ENCODE data around the gene MYO1D.

The MYO1D gene

DNA sequence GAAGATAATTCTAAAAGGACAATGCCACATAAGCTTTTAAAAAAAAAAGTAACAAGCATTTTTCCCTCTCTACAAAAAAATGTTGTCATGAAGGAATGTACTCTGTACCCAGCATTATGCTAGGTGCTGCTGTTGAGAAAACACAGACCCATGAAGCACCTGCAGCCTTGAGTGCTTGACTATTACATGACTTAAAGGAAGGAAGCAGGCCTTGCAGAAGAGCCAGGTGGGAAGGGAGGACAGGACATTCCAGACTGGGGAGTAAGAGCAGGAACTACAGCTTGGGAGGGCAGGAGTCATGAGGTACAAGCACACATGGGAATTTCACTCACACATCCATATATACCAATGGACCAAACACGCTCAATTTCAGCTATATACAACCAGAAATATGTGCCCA, 3.8 kb downstream of the MYO1D start:
- no peak for TF ChIP-seq ESRRG (CRISPR knock-in tag; IDR thresholded peaks at IDR 0.05)
- TF ChIP-seq ISL1 (CRISPR knock-in tag; IDR thresholded peaks at IDR 0.05) = no peak
- no peak for TF ChIP-seq RARB (CRISPR knock-in tag; IDR thresholded peaks at IDR 0.05)
- no peak for TF ChIP-seq ARNTL (CRISPR knock-in tag; IDR thresholded peaks at IDR 0.05; ENCODE audit: borderline replicate concordance, low read depth)
- TF ChIP-seq, protein P1, sequence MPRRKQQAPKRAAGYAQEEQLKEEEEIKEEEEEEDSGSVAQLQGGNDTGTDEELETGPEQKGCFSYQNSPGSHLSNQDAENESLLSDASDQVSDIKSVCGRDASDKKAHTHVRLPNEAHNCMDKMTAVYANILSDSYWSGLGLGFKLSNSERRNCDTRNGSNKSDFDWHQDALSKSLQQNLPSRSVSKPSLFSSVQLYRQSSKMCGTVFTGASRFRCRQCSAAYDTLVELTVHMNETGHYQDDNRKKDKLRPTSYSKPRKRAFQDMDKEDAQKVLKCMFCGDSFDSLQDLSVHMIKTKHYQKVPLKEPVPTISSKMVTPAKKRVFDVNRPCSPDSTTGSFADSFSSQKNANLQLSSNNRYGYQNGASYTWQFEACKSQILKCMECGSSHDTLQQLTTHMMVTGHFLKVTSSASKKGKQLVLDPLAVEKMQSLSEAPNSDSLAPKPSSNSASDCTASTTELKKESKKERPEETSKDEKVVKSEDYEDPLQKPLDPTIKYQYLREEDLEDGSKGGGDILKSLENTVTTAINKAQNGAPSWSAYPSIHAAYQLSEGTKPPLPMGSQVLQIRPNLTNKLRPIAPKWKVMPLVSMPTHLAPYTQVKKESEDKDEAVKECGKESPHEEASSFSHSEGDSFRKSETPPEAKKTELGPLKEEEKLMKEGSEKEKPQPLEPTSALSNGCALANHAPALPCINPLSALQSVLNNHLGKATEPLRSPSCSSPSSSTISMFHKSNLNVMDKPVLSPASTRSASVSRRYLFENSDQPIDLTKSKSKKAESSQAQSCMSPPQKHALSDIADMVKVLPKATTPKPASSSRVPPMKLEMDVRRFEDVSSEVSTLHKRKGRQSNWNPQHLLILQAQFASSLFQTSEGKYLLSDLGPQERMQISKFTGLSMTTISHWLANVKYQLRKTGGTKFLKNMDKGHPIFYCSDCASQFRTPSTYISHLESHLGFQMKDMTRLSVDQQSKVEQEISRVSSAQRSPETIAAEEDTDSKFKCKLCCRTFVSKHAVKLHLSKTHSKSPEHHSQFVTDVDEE (CRISPR knock-in tag; IDR thresholded peaks at IDR 0.05) = no peak
- TF ChIP-seq, protein P2, sequence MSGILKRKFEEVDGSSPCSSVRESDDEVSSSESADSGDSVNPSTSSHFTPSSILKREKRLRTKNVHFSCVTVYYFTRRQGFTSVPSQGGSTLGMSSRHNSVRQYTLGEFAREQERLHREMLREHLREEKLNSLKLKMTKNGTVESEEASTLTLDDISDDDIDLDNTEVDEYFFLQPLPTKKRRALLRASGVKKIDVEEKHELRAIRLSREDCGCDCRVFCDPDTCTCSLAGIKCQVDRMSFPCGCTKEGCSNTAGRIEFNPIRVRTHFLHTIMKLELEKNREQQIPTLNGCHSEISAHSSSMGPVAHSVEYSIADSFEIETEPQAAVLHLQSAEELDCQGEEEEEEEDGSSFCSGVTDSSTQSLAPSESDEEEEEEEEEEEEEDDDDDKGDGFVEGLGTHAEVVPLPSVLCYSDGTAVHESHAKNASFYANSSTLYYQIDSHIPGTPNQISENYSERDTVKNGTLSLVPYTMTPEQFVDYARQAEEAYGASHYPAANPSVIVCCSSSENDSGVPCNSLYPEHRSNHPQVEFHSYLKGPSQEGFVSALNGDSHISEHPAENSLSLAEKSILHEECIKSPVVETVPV (CRISPR knock-in tag; IDR thresholded peaks at IDR 0.05) = no peak
- TF ChIP-seq ZC3H10 (CRISPR knock-in tag; IDR thresholded peaks at IDR 0.05) = no peak
- TF ChIP-seq ZNF8 (CRISPR knock-in tag; IDR thresholded peaks at IDR 0.05) = no peak
- TF ChIP-seq TOX (CRISPR knock-in tag; IDR thresholded peaks at IDR 0.05; ENCODE audit: borderline replicate concordance) = no peak
- TF ChIP-seq ZFP30 (CRISPR knock-in tag; IDR thresholded peaks at IDR 0.05) = no peak
- no peak for TF ChIP-seq ZNF70 (CRISPR knock-in tag; IDR thresholded peaks at IDR 0.05)
- TF ChIP-seq OSR1 (CRISPR knock-in tag; IDR thresholded peaks at IDR 0.05) = no peak
- no peak for TF ChIP-seq ZNF565 (CRISPR knock-in tag; conservative IDR thresholded peaks at IDR 0.05; ENCODE audit: low read depth)
- TF ChIP-seq, protein P3, sequence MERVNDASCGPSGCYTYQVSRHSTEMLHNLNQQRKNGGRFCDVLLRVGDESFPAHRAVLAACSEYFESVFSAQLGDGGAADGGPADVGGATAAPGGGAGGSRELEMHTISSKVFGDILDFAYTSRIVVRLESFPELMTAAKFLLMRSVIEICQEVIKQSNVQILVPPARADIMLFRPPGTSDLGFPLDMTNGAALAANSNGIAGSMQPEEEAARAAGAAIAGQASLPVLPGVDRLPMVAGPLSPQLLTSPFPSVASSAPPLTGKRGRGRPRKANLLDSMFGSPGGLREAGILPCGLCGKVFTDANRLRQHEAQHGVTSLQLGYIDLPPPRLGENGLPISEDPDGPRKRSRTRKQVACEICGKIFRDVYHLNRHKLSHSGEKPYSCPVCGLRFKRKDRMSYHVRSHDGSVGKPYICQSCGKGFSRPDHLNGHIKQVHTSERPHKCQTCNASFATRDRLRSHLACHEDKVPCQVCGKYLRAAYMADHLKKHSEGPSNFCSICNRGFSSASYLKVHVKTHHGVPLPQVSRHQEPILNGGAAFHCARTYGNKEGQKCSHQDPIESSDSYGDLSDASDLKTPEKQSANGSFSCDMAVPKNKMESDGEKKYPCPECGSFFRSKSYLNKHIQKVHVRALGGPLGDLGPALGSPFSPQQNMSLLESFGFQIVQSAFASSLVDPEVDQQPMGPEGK (CRISPR knock-in tag; IDR thresholded peaks at IDR 0.05; ENCODE audit: borderline replicate concordance) = no peak
- TF ChIP-seq, protein P4, sequence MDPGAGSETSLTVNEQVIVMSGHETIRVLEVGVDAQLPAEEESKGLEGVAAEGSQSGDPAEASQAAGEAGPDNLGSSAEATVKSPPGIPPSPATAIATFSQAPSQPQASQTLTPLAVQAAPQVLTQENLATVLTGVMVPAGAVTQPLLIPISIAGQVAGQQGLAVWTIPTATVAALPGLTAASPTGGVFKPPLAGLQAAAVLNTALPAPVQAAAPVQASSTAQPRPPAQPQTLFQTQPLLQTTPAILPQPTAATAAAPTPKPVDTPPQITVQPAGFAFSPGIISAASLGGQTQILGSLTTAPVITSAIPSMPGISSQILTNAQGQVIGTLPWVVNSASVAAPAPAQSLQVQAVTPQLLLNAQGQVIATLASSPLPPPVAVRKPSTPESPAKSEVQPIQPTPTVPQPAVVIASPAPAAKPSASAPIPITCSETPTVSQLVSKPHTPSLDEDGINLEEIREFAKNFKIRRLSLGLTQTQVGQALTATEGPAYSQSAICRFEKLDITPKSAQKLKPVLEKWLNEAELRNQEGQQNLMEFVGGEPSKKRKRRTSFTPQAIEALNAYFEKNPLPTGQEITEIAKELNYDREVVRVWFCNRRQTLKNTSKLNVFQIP (CRISPR knock-in tag; IDR thresholded peaks at IDR 0.05; ENCODE audit: borderline replicate concordance, low read depth) = no peak
- no peak for ATAC-seq

DNA sequence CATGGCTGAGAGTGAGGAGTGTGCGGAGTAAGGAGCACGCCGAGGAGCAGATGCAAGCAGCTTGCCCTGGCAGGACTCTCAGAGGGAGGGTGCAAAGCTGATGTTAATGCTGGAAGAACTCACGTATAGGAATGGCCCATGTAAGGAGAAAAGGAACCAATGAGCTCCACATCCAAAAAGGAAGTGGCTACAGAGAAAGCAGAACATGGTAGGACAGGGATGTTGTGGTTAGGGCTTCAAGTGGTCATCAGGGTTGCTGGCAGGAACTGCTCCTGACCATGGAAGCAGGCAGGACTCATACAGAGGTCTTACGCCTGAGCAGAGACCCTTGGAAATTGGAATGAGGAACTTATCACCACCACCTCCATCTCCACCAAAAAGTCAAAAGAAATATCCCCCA, 5.2 kb downstream of the MYO1D start:
- TF ChIP-seq SNAI2 (CRISPR knock-in tag; IDR thresholded peaks at IDR 0.05) = no peak
- TF ChIP-seq ZFP30 (CRISPR knock-in tag; IDR thresholded peaks at IDR 0.05) = no peak
- ATAC-seq = no peak

DNA sequence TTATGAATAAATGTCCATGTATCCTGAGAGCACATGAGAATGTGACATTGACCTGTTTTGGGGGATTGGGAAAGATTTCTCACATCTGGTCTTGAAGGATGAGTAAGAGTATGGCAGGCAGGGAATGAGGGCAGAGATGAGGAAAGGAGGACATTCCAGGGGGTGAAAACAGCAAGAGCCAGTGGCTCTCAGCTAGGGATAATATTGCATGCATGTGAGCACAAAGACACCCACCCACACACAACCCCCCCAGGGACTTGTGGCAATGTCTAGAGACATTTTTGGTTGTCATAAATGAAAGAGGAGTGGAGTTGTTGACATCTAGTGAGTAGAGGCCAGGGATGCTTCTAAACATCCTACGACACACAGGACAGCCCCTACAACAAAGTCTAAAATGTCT, 6.0 kb downstream of the MYO1D start:
- TF ChIP-seq, protein P2 (CRISPR knock-in tag; IDR thresholded peaks at IDR 0.05) = no peak
- TF ChIP-seq ISL1 (CRISPR knock-in tag; IDR thresholded peaks at IDR 0.05) (no peak), ZFP3 (CRISPR knock-in tag; IDR thresholded peaks at IDR 0.05) (no peak), ZC3H10 (CRISPR knock-in tag; IDR thresholded peaks at IDR 0.05) (no peak), BACH2 (CRISPR knock-in tag; IDR thresholded peaks at IDR 0.05; ENCODE audit: borderline replicate concordance) (no peak), TCF4 (CRISPR knock-in tag; IDR thresholded peaks at IDR 0.05; ENCODE audit: borderline replicate concordance) (no peak), PPARA (CRISPR knock-in tag; IDR thresholded peaks at IDR 0.05; ENCODE audit: borderline replicate concordance) (no peak), SNAI2 (CRISPR knock-in tag; IDR thresholded peaks at IDR 0.05) (no peak), ZNF70 (CRISPR knock-in tag; IDR thresholded peaks at IDR 0.05) (no peak)
- TF ChIP-seq, protein P3 (CRISPR knock-in tag; IDR thresholded peaks at IDR 0.05; ENCODE audit: borderline replicate concordance) = no peak
- TF ChIP-seq, protein P5, sequence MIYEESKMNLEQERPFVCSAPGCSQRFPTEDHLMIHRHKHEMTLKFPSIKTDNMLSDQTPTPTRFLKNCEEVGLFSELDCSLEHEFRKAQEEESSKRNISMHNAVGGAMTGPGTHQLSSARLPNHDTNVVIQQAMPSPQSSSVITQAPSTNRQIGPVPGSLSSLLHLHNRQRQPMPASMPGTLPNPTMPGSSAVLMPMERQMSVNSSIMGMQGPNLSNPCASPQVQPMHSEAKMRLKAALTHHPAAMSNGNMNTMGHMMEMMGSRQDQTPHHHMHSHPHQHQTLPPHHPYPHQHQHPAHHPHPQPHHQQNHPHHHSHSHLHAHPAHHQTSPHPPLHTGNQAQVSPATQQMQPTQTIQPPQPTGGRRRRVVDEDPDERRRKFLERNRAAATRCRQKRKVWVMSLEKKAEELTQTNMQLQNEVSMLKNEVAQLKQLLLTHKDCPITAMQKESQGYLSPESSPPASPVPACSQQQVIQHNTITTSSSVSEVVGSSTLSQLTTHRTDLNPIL (CRISPR knock-in tag; IDR thresholded peaks at IDR 0.05; ENCODE audit: low read depth) = no peak
- no peak for ATAC-seq
